ENCODE results near the gene AOPEP.

Gene AOPEP

GRCh38 chr9:95103281-95103771, 376.8 kb downstream of the AOPEP start:
- Histone ChIP-seq H3K36me3 (ENCODE audit: control insufficient read depth, low read length) (no peaks in the 10 kb centered on the region), H3K4me3 (ENCODE audit: low read length) (no peak overlapping the region), H3K9me2 (replicated peaks; ENCODE audit: control insufficient read depth, low read length) (no peaks in the 10 kb centered on the region), H4K20me1 (ENCODE audit: control insufficient read depth, insufficient read depth, low read depth, low read length) (no peaks in the 10 kb centered on the region), H3K4me2 (ENCODE audit: low read length) (no peak overlapping the region), H3K9me3 (ENCODE audit: control insufficient read depth, insufficient read depth, low read length) (no peaks in the 10 kb centered on the region), H3K27me3 (ENCODE audit: control insufficient read depth, low read length) (no peaks in the 10 kb centered on the region), H3K79me2 (ENCODE audit: control insufficient read depth, low read length) (no peaks in the 10 kb centered on the region), H3K4me1 (ENCODE audit: control insufficient read depth, low read length) (no peaks in the 10 kb centered on the region), H3F3A (ENCODE audit: control insufficient read depth, insufficient read depth) (no peaks in the 10 kb centered on the region), H3K27ac (ENCODE audit: low read depth, low read length) (no peak overlapping the region)
- TF ChIP-seq CTCF (IDR thresholded peaks at IDR 0.05; ENCODE audit: low read depth, low read length, poor library complexity, severe bottlenecking) (no peak), EZH2phosphoT487 (IDR thresholded peaks at IDR 0.05; ENCODE audit: borderline replicate concordance, low read length) (no peak)

- TF ChIP-seq CTCF (IDR thresholded peaks at IDR 0.05; ENCODE audit: low read depth, low read length, poor library complexity, severe bottlenecking) (no peak), EZH2phosphoT487 (IDR thresholded peaks at IDR 0.05; ENCODE audit: borderline replicate concordance, low read length) (no peak)
- no peaks in the 10 kb centered on the region for H3K4me1 ChIP-seq (ENCODE audit: control insufficient read depth, low read length)
- H3K27ac ChIP-seq (ENCODE audit: low read depth, low read length) = no peak overlapping the region
- no peaks in the 10 kb centered on the region for H3F3A ChIP-seq (ENCODE audit: control insufficient read depth, insufficient read depth)
- H3K36me3 ChIP-seq (ENCODE audit: control insufficient read depth, low read length) = no peaks in the 10 kb centered on the region
- H3K27me3 ChIP-seq (ENCODE audit: control insufficient read depth, low read length) = no peaks in the 10 kb centered on the region
- H3K4me3 ChIP-seq (ENCODE audit: low read length) = no peak overlapping the region
- H4K20me1 ChIP-seq (ENCODE audit: control insufficient read depth, insufficient read depth, low read depth, low read length) = no peaks in the 10 kb centered on the region
- H3K79me2 ChIP-seq (ENCODE audit: control insufficient read depth, low read length) = no peaks in the 10 kb centered on the region
- H3K9me3 ChIP-seq (ENCODE audit: control insufficient read depth, insufficient read depth, low read length) = no peaks in the 10 kb centered on the region
- H3K4me2 ChIP-seq (ENCODE audit: low read length) = no peak overlapping the region
- H3K9me2 ChIP-seq (replicated peaks; ENCODE audit: control insufficient read depth, low read length) = no peaks in the 10 kb centered on the region
Observed at GRCh38 chr9:95103871-95104580, 377.5 kb downstream of the AOPEP start.

- no peaks in the 10 kb centered on the region for H4K20me1 ChIP-seq (ENCODE audit: control insufficient read depth, insufficient read depth, low read depth, low read length)
Observed at GRCh38 chr9:95104581-95104960, 378.1 kb downstream of the AOPEP start.

More at GRCh38 chr9:95104581-95104960, 378.1 kb downstream of the AOPEP start:
- Histone ChIP-seq H3K4me3 (ENCODE audit: low read length) (no peak overlapping the region), H3K4me1 (ENCODE audit: control insufficient read depth, low read length) (no peaks in the 10 kb centered on the region), H3K4me2 (ENCODE audit: low read length) (no peak overlapping the region), H3K9me3 (ENCODE audit: control insufficient read depth, insufficient read depth, low read length) (no peaks in the 10 kb centered on the region), H3F3A (ENCODE audit: control insufficient read depth, insufficient read depth) (no peaks in the 10 kb centered on the region), H3K79me2 (ENCODE audit: control insufficient read depth, low read length) (no peaks in the 10 kb centered on the region), H3K36me3 (ENCODE audit: control insufficient read depth, low read length) (no peaks in the 10 kb centered on the region), H3K9me2 (replicated peaks; ENCODE audit: control insufficient read depth, low read length) (no peaks in the 10 kb centered on the region), H3K27ac (ENCODE audit: low read depth, low read length) (no peak overlapping the region), H3K27me3 (ENCODE audit: control insufficient read depth, low read length) (no peaks in the 10 kb centered on the region)
- no peak for TF ChIP-seq EZH2phosphoT487 (IDR thresholded peaks at IDR 0.05; ENCODE audit: borderline replicate concordance, low read length)
- no peak for TF ChIP-seq CTCF (IDR thresholded peaks at IDR 0.05; ENCODE audit: low read depth, low read length, poor library complexity, severe bottlenecking)

All from DOHH2 (cell line).